ENCODE data around the gene LRRC8A. TPM values are rescaled to one million over a fixed set of nuclear protein-coding genes. Genes with fewer than 3 reads are reported as not detected.
A peak's percentile ranks its signal among the peaks of the same experiment; 100 is the strongest.
"Not testable (repeated sequence)": the region's sequence is repeated elsewhere in the genome, so short reads cannot be mapped to it uniquely, and the experiment has no call there.

LRRC8A gene
- total RNA-seq, 4 donors from 2014 or later = 37.8 to 67.1 (median 47.8) TPM

DNA sequence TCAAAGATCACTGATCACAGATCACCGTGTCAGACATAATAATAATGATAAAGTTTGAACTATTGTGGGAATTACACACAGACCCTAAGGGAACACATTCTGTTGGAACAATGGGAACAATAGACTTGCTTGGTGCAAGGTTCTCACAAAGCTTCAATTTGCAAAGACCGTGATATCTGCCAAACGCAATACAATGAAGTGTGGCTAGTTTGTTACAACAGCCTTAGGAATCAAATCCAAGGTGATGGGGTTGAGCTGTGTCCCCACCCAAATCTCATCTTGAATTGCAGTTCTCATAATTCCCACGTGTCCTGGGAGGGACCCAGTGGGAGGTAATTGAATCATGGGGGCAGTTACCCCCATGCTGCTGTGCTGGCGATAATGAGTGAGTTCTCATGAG is 21.0 kb upstream of the LRRC8A start:
- no peak for ATAC-seq (ENCODE audit: low FRiP score)

DNA sequence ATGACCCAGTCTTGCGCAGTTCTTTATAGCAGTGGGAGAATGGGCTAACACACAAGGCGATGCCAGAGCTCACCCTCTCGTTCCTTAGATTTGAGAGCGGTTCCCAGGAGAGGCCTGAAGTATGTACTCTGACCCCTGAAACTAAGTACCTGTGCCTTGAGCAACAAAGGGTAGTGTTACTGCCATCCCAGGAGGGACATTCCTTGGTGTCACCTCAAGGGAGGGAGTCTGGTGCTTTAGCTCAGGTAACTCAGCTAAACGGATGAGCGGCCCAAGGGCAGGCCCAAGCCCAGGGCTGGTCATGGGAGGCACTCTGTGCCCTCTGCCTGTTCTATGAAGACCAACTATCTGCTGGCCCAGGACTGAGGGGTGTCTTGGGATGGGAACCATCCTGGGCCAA is 20.4 kb upstream of the LRRC8A start:
- no peak for ATAC-seq (ENCODE audit: low FRiP score)
- DNase-seq (ENCODE audit: low spot score) = no peak
- TF ChIP-seq, protein P1, sequence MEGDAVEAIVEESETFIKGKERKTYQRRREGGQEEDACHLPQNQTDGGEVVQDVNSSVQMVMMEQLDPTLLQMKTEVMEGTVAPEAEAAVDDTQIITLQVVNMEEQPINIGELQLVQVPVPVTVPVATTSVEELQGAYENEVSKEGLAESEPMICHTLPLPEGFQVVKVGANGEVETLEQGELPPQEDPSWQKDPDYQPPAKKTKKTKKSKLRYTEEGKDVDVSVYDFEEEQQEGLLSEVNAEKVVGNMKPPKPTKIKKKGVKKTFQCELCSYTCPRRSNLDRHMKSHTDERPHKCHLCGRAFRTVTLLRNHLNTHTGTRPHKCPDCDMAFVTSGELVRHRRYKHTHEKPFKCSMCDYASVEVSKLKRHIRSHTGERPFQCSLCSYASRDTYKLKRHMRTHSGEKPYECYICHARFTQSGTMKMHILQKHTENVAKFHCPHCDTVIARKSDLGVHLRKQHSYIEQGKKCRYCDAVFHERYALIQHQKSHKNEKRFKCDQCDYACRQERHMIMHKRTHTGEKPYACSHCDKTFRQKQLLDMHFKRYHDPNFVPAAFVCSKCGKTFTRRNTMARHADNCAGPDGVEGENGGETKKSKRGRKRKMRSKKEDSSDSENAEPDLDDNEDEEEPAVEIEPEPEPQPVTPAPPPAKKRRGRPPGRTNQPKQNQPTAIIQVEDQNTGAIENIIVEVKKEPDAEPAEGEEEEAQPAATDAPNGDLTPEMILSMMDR (IDR thresholded peaks at IDR 0.05) = no peak

More for the DNA sequence above, 21.0 kb upstream of the LRRC8A start:
- TF ChIP-seq, protein P1 (IDR thresholded peaks at IDR 0.05) = no peak
- DNase-seq (ENCODE audit: low spot score) = no peak

DNA sequence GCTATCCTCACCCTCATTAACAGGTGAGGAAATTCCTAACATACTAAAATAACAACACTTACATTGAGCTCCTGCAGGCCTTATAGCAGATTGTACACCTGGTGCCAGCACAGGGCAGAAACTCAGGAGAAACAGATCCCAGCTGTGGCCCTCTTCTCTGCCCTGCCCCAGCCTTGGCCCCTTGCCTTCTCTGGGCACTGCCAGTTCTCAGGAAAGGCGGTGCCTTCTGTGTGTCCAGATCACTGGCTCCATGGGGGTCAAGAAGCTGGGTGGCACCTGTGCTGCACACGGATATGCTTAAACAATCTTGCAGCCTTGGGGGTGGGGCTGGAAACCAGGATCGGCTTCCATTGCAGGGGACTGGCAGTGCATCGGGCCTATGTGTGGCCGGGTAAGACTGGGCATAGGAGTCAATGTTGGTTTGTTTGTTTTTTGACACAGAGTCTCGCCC is 19.5 kb upstream of the LRRC8A start:
- ATAC-seq (ENCODE audit: low FRiP score) = no peak
- no peak for DNase-seq (ENCODE audit: low spot score)
- TF ChIP-seq, protein P1 (IDR thresholded peaks at IDR 0.05) = no peak

DNA sequence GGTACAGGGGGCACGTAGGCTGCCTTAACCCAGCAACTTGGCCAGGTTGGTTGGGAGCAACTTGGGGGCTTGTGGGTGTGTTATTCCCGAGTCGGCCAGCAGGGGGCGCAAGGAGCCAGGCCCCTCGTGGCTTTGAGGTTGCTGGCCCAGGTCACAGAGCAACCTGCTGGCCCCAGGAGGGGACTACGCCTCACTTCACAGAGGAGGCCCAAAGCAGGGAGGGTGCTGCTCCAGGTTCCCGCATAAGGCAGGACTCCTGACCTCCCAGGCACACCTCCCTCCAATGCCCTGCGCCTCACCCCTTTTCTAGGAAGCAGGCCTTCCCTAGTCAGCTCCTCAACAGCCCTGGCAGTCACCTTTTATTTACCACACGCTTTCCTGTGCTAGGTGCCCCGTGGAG is 18.3 kb upstream of the LRRC8A start:
- DNase-seq (ENCODE audit: low spot score) (peak; percentile 63), ATAC-seq (ENCODE audit: low FRiP score) (peak; percentile 75)
- TF ChIP-seq, protein P1 (IDR thresholded peaks at IDR 0.05) = peak in 2 of 3 donors; percentile 96 to 99

DNA sequence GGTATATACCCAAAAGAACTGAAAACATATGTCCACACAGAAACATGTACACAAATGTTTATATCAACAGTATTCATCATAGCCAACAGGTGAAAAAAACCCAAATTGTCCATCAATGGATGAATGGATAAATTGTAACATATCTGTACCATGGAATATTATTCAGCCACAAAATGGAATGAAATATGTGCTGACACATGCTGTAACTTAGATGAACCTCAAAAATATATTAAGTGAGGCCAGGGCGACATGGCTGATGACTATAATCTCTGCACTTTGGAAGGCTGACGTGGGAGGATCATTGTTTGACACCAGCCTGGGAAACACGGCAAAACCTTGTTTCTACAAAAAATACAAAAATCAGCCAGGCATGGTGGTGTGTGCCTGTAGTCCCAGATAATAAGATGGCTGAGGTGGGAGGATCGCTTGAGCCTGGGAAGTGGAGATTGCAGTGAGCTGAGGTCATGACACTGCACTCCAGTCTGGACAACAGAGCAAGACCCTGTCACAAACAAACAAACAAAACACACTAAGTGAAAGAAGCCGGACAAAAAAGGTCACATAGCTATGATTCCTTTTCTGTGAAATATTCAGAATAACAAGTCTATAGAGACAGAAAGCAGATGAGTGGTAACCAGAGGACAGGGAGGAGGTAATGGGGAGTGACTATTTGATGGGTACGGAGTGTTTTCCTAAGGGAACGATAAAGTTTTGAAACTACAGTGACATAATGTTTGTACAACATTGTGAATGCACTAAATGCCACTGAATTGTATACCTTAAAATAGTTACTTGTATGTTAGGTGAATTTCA is 11.6 kb upstream of the LRRC8A start:
- TF ChIP-seq, protein P1 (IDR thresholded peaks at IDR 0.05) = no peak
- no peak for ATAC-seq (ENCODE audit: low FRiP score)
- no peak for DNase-seq (ENCODE audit: low spot score)

DNA sequence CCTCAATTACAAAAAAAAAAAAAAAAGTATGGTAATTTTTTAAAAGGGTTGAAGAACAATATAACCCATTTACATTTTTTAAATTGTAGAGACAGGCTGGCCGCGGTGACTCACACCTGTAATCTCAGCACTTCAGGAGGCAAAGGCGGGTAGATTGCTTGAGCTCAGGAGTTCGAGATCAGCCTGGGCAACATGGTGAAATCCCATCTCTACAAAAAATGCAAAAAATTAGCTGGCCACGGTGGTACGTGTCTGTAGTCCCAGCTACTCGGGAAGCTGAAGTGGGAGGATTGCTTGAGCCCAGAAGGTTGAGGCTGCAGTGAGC is 11.0 kb upstream of the LRRC8A start:
- not testable (repeated sequence) for ATAC-seq (ENCODE audit: low FRiP score); DNase-seq (ENCODE audit: low spot score)

DNA sequence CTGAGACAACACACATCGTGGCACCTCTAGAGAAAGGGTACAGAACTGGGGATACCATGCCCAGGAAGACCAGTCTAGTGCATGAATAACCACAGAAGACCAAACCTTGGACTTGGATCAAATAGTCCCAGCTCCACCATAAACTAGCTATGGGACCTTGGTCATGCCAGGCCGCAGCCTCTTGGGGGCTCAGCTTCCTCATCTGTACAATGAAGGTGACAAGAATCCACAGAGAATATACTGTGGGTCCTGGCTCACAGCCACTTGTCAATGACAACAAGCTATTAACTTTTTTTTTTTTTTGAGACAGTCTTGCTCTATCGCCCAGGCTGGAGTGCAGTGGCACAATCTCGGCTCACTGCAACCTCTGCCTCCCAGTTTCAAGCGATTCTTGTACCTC is 4.1 kb upstream of the LRRC8A start:
- TF ChIP-seq, protein P1 (IDR thresholded peaks at IDR 0.05) = no peak
- ATAC-seq (ENCODE audit: low FRiP score) (no peak), DNase-seq (ENCODE audit: low spot score) (no peak)

All from omental fat pad (tissue), 4 donors.